SU-DHL-6 (cell line): Measurements from ENCODE around the gene PGAP3.

Experiments
- H2AFZ ChIP-seq: fragments of 200-600 bp; sonication (generic); 2 replicates; pipeline ENCODE4 v1.6.1; 2014; ENCODE audit warnings: low read depth, mild to moderate bottlenecking, moderate library complexity, mixed read lengths, antibody characterized with exemption, low read length; ENCODE audit not compliant: severe bottlenecking
- H3F3A ChIP-seq: fragments of 200-600 bp; shearing (Covaris generic); 2 replicates; pipeline ENCODE4 v1.6.0; 2016; ENCODE audit warnings: antibody characterized with exemption, mild to moderate bottlenecking; ENCODE audit not compliant: insufficient read depth
- H3K27ac ChIP-seq: fragments of 200-600 bp; sonication (generic); 2 replicates; pipeline ENCODE4 v1.5.1; 2016; ENCODE audit warnings: low read depth, mild to moderate bottlenecking, low read length, moderate library complexity, mixed read lengths
- H3K27me3 ChIP-seq: fragments of 200-600 bp; sonication (generic), shearing (Covaris generic); 2 replicates; pipeline ENCODE4 v1.6.0; 2014; ENCODE audit warnings: mild to moderate bottlenecking, low read length
- H3K36me3 ChIP-seq: fragments of 200-600 bp; sonication (generic); 2 replicates; pipeline ENCODE4 v1.6.1; 2014; ENCODE audit warnings: mild to moderate bottlenecking, low read length, mixed read lengths
- H3K4me2 ChIP-seq: fragments of 300-600, 200-600 bp; shearing (Covaris generic), sonication (generic); 2 replicates; pipeline ENCODE4 v1.6.0; 2014; ENCODE audit warnings: low read length, low read depth, mild to moderate bottlenecking; ENCODE audit not compliant: poor library complexity, severe bottlenecking
- H3K4me3 ChIP-seq: fragments of 200-600 bp; sonication (generic); 2 replicates; pipeline ENCODE4 v1.5.1; 2014; ENCODE audit warnings: antibody characterized with exemption, low read length, mild to moderate bottlenecking, mixed read lengths; ENCODE audit not compliant: insufficient read depth, poor library complexity, severe bottlenecking
- H3K79me2 ChIP-seq: fragments of 200-600 bp; sonication (generic); 2 replicates; pipeline ENCODE4 v1.6.1; 2014; ENCODE audit warnings: mild to moderate bottlenecking, low read length, moderate library complexity; ENCODE audit not compliant: insufficient read depth
- H3K9ac ChIP-seq: fragments of 200-600 bp; sonication (generic); 2 replicates; pipeline ENCODE4 v1.7.0; 2014; ENCODE audit warnings: mild to moderate bottlenecking, low read length
- H3K9me2 ChIP-seq: fragments of 200-600 bp; sonication (generic); replicated peaks from 2 replicates; pipeline ENCODE4 v1.6.1; 2014; ENCODE audit warnings: low read length; ENCODE audit not compliant: insufficient read depth
- H3K9me3 ChIP-seq: fragments of 200-600 bp; sonication (generic); 2 replicates; pipeline ENCODE4 v1.6.1; 2014; ENCODE audit warnings: low read length, mixed read lengths; ENCODE audit not compliant: insufficient read depth
- H4K20me1 ChIP-seq: fragments of 200-600 bp; sonication (generic); 2 replicates; pipeline ENCODE4 v1.6.1; 2014; ENCODE audit warnings: low read depth, mild to moderate bottlenecking, antibody characterized with exemption, low read length, moderate library complexity, mixed read lengths
- EZH2phosphoT487 ChIP-seq: fragments of 200-600 bp; sonication (generic), shearing (Covaris generic); conservative IDR thresholded peaks from 2 replicates; pipeline ENCODE4 v1.6.1; 2018; ENCODE audit warnings: mild to moderate bottlenecking, antibody characterized with exemption, low read length, moderate library complexity, mixed read lengths
- TF ChIP-seq, protein P1 (sequence below): fragments of 200-600 bp; sonication (generic); IDR thresholded peaks from one replicate; pipeline ENCODE4 v1.5.1; 2017; ENCODE audit warnings: antibody characterized with exemption, mild to moderate bottlenecking, low read length, moderate library complexity; ENCODE audit not compliant: insufficient read depth, poor library complexity, severe bottlenecking

PGAP3 gene

GRCh38 chr17:39735882-39736281 is 48.0 kb upstream of the PGAP3 start:
- no peak overlapping the region for H3K27ac ChIP-seq
- H3K4me2 ChIP-seq: no peak overlapping the region
- TF ChIP-seq, protein P1, sequence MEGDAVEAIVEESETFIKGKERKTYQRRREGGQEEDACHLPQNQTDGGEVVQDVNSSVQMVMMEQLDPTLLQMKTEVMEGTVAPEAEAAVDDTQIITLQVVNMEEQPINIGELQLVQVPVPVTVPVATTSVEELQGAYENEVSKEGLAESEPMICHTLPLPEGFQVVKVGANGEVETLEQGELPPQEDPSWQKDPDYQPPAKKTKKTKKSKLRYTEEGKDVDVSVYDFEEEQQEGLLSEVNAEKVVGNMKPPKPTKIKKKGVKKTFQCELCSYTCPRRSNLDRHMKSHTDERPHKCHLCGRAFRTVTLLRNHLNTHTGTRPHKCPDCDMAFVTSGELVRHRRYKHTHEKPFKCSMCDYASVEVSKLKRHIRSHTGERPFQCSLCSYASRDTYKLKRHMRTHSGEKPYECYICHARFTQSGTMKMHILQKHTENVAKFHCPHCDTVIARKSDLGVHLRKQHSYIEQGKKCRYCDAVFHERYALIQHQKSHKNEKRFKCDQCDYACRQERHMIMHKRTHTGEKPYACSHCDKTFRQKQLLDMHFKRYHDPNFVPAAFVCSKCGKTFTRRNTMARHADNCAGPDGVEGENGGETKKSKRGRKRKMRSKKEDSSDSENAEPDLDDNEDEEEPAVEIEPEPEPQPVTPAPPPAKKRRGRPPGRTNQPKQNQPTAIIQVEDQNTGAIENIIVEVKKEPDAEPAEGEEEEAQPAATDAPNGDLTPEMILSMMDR: no peak
- TF ChIP-seq EZH2phosphoT487: no peak

DNA sequence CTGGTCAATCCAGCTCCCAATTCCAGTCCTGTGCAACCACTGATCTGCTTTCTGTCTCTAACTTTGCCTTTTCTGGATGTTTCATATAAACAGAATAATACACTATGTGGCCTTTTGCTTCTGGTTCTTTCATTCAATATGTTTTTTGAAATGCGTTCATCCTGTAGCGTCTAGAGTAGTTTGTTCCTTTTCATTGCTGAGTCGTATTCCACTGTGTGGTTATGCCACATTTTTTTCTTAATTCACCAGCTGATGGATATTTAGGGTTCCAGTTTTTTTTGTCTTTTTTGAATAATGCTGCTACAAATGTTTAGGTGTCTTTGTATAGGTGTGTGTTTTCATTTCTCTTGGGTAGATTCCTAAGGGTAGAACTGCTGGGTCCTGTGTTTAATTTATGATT is 44.7 kb upstream of the PGAP3 start:
- no peak overlapping the region for H3K27ac ChIP-seq
- H3K4me2 ChIP-seq: no peak overlapping the region
- no peaks in the 10 kb centered on the region for H3K27me3 ChIP-seq
- H3K4me3 ChIP-seq: no peak overlapping the region
- TF ChIP-seq, protein P1: no peak
- TF ChIP-seq EZH2phosphoT487: no peak
- no peaks in the 10 kb centered on the region for H3K9me2 ChIP-seq
- no peak overlapping the region for H3K9ac ChIP-seq
- no peaks in the 10 kb centered on the region for H4K20me1 ChIP-seq
- peaks cover 11% of the 10 kb centered on the region; the same call in 1 of the 2 replicates for H3K79me2 ChIP-seq
- H3K36me3 ChIP-seq: no peaks in the 10 kb centered on the region
- H3F3A ChIP-seq: no peaks in the 10 kb centered on the region; the same call in 1 of the 2 replicates
- no peaks in the 10 kb centered on the region for H3K9me3 ChIP-seq
- no peak overlapping the region for H2AFZ ChIP-seq

More at GRCh38 chr17:39735882-39736281, 48.0 kb upstream of the PGAP3 start:
- Histone ChIP-seq H3K9me2 (no peaks in the 10 kb centered on the region), H3K79me2 (no peaks in the 10 kb centered on the region), H3K9ac (no peak overlapping the region), H3K4me3 (no peak overlapping the region), H4K20me1 (no peaks in the 10 kb centered on the region), H3K36me3 (no peaks in the 10 kb centered on the region), H3K9me3 (no peaks in the 10 kb centered on the region), H3F3A (no peaks in the 10 kb centered on the region; the same call in 1 of the 2 replicates), H2AFZ (no peak overlapping the region), H3K27me3 (no peaks in the 10 kb centered on the region)

- H3K9me2 ChIP-seq: no peaks in the 10 kb centered on the region
- peak within 1 kb of the TSS; percentile 81 for H3K4me2 ChIP-seq
- peaks cover 11% of the 10 kb centered on the region; the same call in 1 of the 2 replicates for H3K79me2 ChIP-seq
- TF ChIP-seq, protein P1: peak; percentile 77
- TF ChIP-seq EZH2phosphoT487: no peak
- H3F3A ChIP-seq: no peaks in the 10 kb centered on the region; the same call in 1 of the 2 replicates
- H3K27ac ChIP-seq: peak within 1 kb of the TSS; percentile 57
- peak within 1 kb of the TSS; percentile 80 for H2AFZ ChIP-seq
- peak within 1 kb of the TSS; percentile 84 for H3K9ac ChIP-seq
- no peaks in the 10 kb centered on the region for H3K9me3 ChIP-seq
- H3K36me3 ChIP-seq: no peaks in the 10 kb centered on the region
- H3K4me3 ChIP-seq: peak within 1 kb of the TSS; percentile 77
- no peaks in the 10 kb centered on the region for H3K27me3 ChIP-seq
- no peaks in the 10 kb centered on the region for H4K20me1 ChIP-seq
Measured at GRCh38 chr17:39730095-39730921, 42.5 kb upstream of the PGAP3 start, which contains the start of gene MIEN1. Gene MIEN1 (minus strand): TSS chr17:39730532. CDS start chr17:39730495, 37 bp downstream.
